Upper lobe of right lung (tissue), 1 donor: ENCODE measurements around the gene MYBPH. TPM values are rescaled to one million over a fixed set of nuclear protein-coding genes. Genes with fewer than 3 reads are reported as not detected.

Experiments used
- ATAC-seq: fragments of 200-7000 bp; cut with Tn5 transposase; one replicate; pipeline ENCODE4 v1.9.1; 2020; ENCODE audit warnings: mild to moderate bottlenecking, moderate library complexity
- DNase-seq: peaks from one replicate; pipeline ENCODE4 v3.0.0-alpha.2; 2020
- H3K27ac ChIP-seq: fragments of 200-600 bp; one replicate; pipeline ENCODE4 v1.8.0; 2022
- H3K27me3 ChIP-seq: fragments of 200-600 bp; one replicate; pipeline ENCODE4 v1.8.0; 2022; ENCODE audit warnings: mild to moderate bottlenecking
- H3K36me3 ChIP-seq: fragments of 200-600 bp; one replicate; pipeline ENCODE4 v1.8.0; 2022
- H3K4me1 ChIP-seq: fragments of 200-600 bp; one replicate; pipeline ENCODE4 v1.8.0; 2022
- H3K4me3 ChIP-seq: fragments of 200-600 bp; one replicate; pipeline ENCODE4 v1.8.0; 2022; ENCODE audit warnings: mild to moderate bottlenecking
- H3K9me3 ChIP-seq: fragments of 200-600 bp; one replicate; pipeline ENCODE4 v1.8.0; 2022
- CTCF ChIP-seq: fragments of 200-600 bp; IDR thresholded peaks from one replicate; pipeline ENCODE4 v1.8.0; 2022; ENCODE audit warnings: antibody characterized with exemption
- intact Hi-C: fragments of 100-400 bp; cut with DNase I; formaldehyde crosslinking; loops from one replicate; pipeline ENCODE4 v1.11.0; 2022
- total RNA-seq: library from RNA; stranded (reverse); fragmentation: NEBNext Ultra II Directional; extraction: Animal tissue kit (Norgen Biotek cat#: 25700); gene quantifications from one replicate; pipeline ENCODE4 v1.2.1, GENCODE V29; 2021
- donor health status: DM: no; HTN: yes; CAD: no; lungs with severe emphysema.

Gene MYBPH
- total RNA-seq, 1 donor from 2014 or later, result not detected

GRCh38 chr1:203128431-203128715 is 47.3 kb downstream of the MYBPH start:
- Histone ChIP-seq H3K27ac (no peak overlapping the region), H3K27me3 (peaks cover 32% of the 10 kb centered on the region), H3K9me3 (no peaks in the 10 kb centered on the region), H3K4me1 (peaks cover 41% of the 10 kb centered on the region), H3K4me3 (peak overlapping the region; percentile 46), H3K36me3 (no peaks in the 10 kb centered on the region)
- DNase-seq (no peak), ATAC-seq (no peak)
- no peak for TF ChIP-seq CTCF
- intact Hi-C loops, result no loop called here

GRCh38 chr1:203127666-203128430 is 47.8 kb downstream of the MYBPH start, which contains the start of gene ADORA1:
Gene ADORA1, plus strand, starts transcription at chr1:203127726. Its CDS starts 1,116 bp downstream, at chr1:203128842.
- no peak for TF ChIP-seq CTCF
- Histone ChIP-seq H3K27ac (no peak within 1 kb of the TSS), H3K4me1 (peaks cover 41% of the 10 kb centered on the region), H3K27me3 (peaks cover 38% of the 10 kb centered on the region), H3K4me3 (peak within 1 kb of the TSS; percentile 46), H3K9me3 (no peaks in the 10 kb centered on the region), H3K36me3 (no peaks in the 10 kb centered on the region)
- DNase-seq (peak; percentile 85), ATAC-seq (peak; percentile 85)
- intact Hi-C loops, result no loop called here

GRCh38 chr1:203126866-203127665 is 48.6 kb downstream of the MYBPH start:
- Histone ChIP-seq H3K4me3 (peak overlapping the region; percentile 46), H3K36me3 (no peaks in the 10 kb centered on the region), H3K9me3 (no peaks in the 10 kb centered on the region), H3K27ac (no peak overlapping the region), H3K4me1 (peaks cover 41% of the 10 kb centered on the region), H3K27me3 (peaks cover 43% of the 10 kb centered on the region)
- no peak for TF ChIP-seq CTCF
- no peak for DNase-seq
- ATAC-seq, result no peak
- intact Hi-C loops, result no loop called here

- DNase-seq, result peak; percentile 56
Measured at GRCh38 chr1:203126151-203126865, 49.3 kb downstream of the MYBPH start.

More at GRCh38 chr1:203126151-203126865, 49.3 kb downstream of the MYBPH start:
- H3K27me3 ChIP-seq, result peaks cover 43% of the 10 kb centered on the region
- intact Hi-C loops, result no loop called here
- peaks cover 41% of the 10 kb centered on the region for H3K4me1 ChIP-seq
- no peak overlapping the region for H3K27ac ChIP-seq
- H3K9me3 ChIP-seq, result no peaks in the 10 kb centered on the region
- no peaks in the 10 kb centered on the region for H3K36me3 ChIP-seq
- TF ChIP-seq CTCF, result peak; percentile 37
- ATAC-seq, result peak; percentile 33
- no peak overlapping the region for H3K4me3 ChIP-seq
